HCT116 (cell line): Measurements from ENCODE around the gene PIPOX. TPM values are rescaled to one million over a fixed set of nuclear protein-coding genes. Genes with fewer than 3 reads are reported as not detected.

Experiments
- ATAC-seq: fragments of 200-7000 bp; cut with Tn5 transposase; 2 replicates; pipeline ENCODE4 v1.9.1; 2020; ENCODE audit warnings: mild to moderate bottlenecking, moderate library complexity
- BruUV-seq: library from RNA; stranded (reverse); fragments of 400-500 nt; replicated peaks from 2 replicates; lab custom pipeline; 2021; lab: Mats Ljungman, UMichigan
- CTCF ChIA-PET: fragments of 300-600 bp; sonication (Branson Sonifier 250); formaldehyde crosslinking; loops from one replicate; lab custom pipeline; 2021; ENCODE audit warnings: antibody characterized with exemption; lab: Charles Lee
- POLR2A ChIA-PET: fragments of 300-600, 350-600 bp; sonication (Branson Sonifier 250); formaldehyde crosslinking; loops from one replicate; lab custom pipeline; 2021; ENCODE audit warnings: antibody characterized with exemption; lab: Charles Lee
- RAD21 ChIA-PET, 2 experiments: fragments of 300-600 bp; sonication (Branson Sonifier 250); formaldehyde crosslinking; loops; one replicate each; lab custom pipeline; 2023; ENCODE audit warnings: low total read pairs in 2 of 2; ENCODE audit not compliant: uncharacterized antibody in 2 of 2, unreplicated experiment in 2 of 2, low non-redundant PET in 1 of 2; lab: Charles Lee
- DNase-seq: peaks from one replicate; pipeline ENCODE4 v3.0.0-alpha.2; 2010; ENCODE audit warnings: low read depth, low spot score
- H2AFZ ChIP-seq: fragments of 200-600 bp; shearing (Covaris generic), sonication (generic); 2 replicates; pipeline ENCODE4 v1.6.1; 2017; ENCODE audit warnings: low read depth, mixed run types, mixed read lengths, antibody characterized with exemption, low read length; ENCODE audit not compliant: poor library complexity, severe bottlenecking
- H3K27ac ChIP-seq: 2 replicates; pipeline ENCODE4 v1.5.1; 2012; ENCODE audit warnings: low read depth, low read length
- H3K27me3 ChIP-seq: fragments of 200-600 bp; sonication (generic); 2 replicates; pipeline ENCODE4 v1.6.1; 2016; ENCODE audit warnings: mixed run types, low read length, mixed read lengths; ENCODE audit not compliant: insufficient read depth
- H3K36me3 ChIP-seq, 2 experiments: fragments of 200-500 bp in 1 of 2; fragments of 200-600 bp in 1 of 2; sonication (Bioruptor generic) in 1 of 2; sonication (generic) in 1 of 2; 2 replicates each; pipeline versions ENCODE4 v1.5.1 to v1.6.1; 2014 to 2016; ENCODE audit warnings: low read length in 2 of 2, inconsistent platforms in 1 of 2, mixed read lengths in 1 of 2, mixed run types in 1 of 2; ENCODE audit not compliant: insufficient read depth in 2 of 2, control insufficient read depth in 1 of 2
- H3K4me1 ChIP-seq, 2 experiments: fragments of 200-600 bp in 1 of 2; sonication (generic) in 1 of 2; 2 replicates each; pipeline versions ENCODE4 v1.5.1 to v1.6.1; 2012 to 2017; ENCODE audit warnings: low read length in 2 of 2, inconsistent platforms in 1 of 2, mild to moderate bottlenecking in 1 of 2, mixed read lengths in 1 of 2, mixed run types in 1 of 2, moderate library complexity in 1 of 2; ENCODE audit not compliant: insufficient read depth in 2 of 2, control insufficient read depth in 1 of 2
- H3K4me2 ChIP-seq: fragments of 200-600 bp; sonication (generic); 2 replicates; pipeline ENCODE4 v1.6.1; 2017; ENCODE audit warnings: mixed run types, low read length, mixed read lengths
- H3K4me3 ChIP-seq, 2 experiments: fragments of 200-600 bp in 1 of 2; sonication (generic) in 1 of 2; replicated peaks in 1 of 2; 2 replicates each; pipeline ENCODE4 v1.5.1; 2011 to 2016; ENCODE audit warnings: low read length in 2 of 2, control low read depth in 1 of 2, low read depth in 1 of 2, mild to moderate bottlenecking in 1 of 2, mixed read lengths in 1 of 2, mixed run types in 1 of 2
- H3K79me2 ChIP-seq: fragments of 200-600 bp; sonication (generic); 2 replicates; pipeline ENCODE4 v1.6.1; 2017; ENCODE audit warnings: mild to moderate bottlenecking, mixed run types, low read length, moderate library complexity, mixed read lengths; ENCODE audit not compliant: insufficient read depth
- H3K9ac ChIP-seq: fragments of 200-600 bp; sonication (generic); 2 replicates; pipeline ENCODE4 v1.6.1; 2016; ENCODE audit warnings: low read length, mixed read lengths
- H3K9me2 ChIP-seq: fragments of 200-600 bp; sonication (generic), shearing (Covaris generic); 2 replicates; pipeline ENCODE4 v1.6.1; 2017; ENCODE audit warnings: mixed run types, mild to moderate bottlenecking, moderate library complexity; ENCODE audit not compliant: insufficient read depth
- H3K9me3 ChIP-seq, 2 experiments: fragments of 200-500 bp in 1 of 2; fragments of 200-600 bp in 1 of 2; sonication (Bioruptor generic) in 1 of 2; sonication (generic) in 1 of 2; 2 replicates each; pipeline ENCODE4 v1.6.1; 2014 to 2017; ENCODE audit warnings: low read length in 2 of 2, mixed read lengths in 2 of 2, inconsistent platforms in 1 of 2, low read depth in 1 of 2, mild to moderate bottlenecking in 1 of 2, mixed run types in 1 of 2, moderate library complexity in 1 of 2; ENCODE audit not compliant: control insufficient read depth in 1 of 2, insufficient read depth in 1 of 2
- H4K20me1 ChIP-seq: fragments of 200-600 bp; sonication (generic), shearing (Covaris generic); 2 replicates; pipeline ENCODE4 v1.6.1; 2017; ENCODE audit warnings: mixed run types, mild to moderate bottlenecking, moderate library complexity; ENCODE audit not compliant: insufficient read depth
- CBX3 ChIP-seq: IDR thresholded peaks from 2 replicates; pipeline ENCODE4 v1.6.1; 2012; ENCODE audit warnings: low read depth
- EZH2 ChIP-seq: fragments of 200-600 bp; sonication (generic); IDR thresholded peaks from 2 replicates; pipeline ENCODE4 v1.6.1; 2017; ENCODE audit warnings: antibody characterized with exemption, mixed run types
- EZH2phosphoT487 ChIP-seq: fragments of 200-600 bp; IDR thresholded peaks from 2 replicates; pipeline ENCODE4 v1.6.1; 2018; ENCODE audit warnings: antibody characterized with exemption, borderline replicate concordance
- FOSL1 ChIP-seq: IDR thresholded peaks from 2 replicates; pipeline ENCODE4 v1.6.1; 2012; ENCODE audit warnings: low read depth
- POLR2AphosphoS5 ChIP-seq: IDR thresholded peaks from 2 replicates; pipeline ENCODE4 v1.6.1; 2011; ENCODE audit warnings: mild to moderate bottlenecking, low read depth, low read length, moderate library complexity
- RAD21 ChIP-seq: IDR thresholded peaks from 2 replicates; pipeline ENCODE4 v1.6.1; 2012; ENCODE audit warnings: low read depth, mild to moderate bottlenecking
- SIN3A ChIP-seq: IDR thresholded peaks from 2 replicates; pipeline ENCODE4 v1.6.1; 2012; ENCODE audit warnings: low read depth
- TCF7L2 ChIP-seq: IDR thresholded peaks from 2 replicates; pipeline ENCODE4 v1.7.0; 2011; ENCODE audit warnings: borderline replicate concordance, inconsistent platforms; ENCODE audit not compliant: insufficient read depth, insufficient read length; ENCODE audit errors: extremely low read depth
- YY1 ChIP-seq: IDR thresholded peaks from 2 replicates; pipeline ENCODE4 v1.6.1; 2011; ENCODE audit warnings: low read length, low read depth, moderate library complexity, mild to moderate bottlenecking; ENCODE audit not compliant: insufficient replicate concordance; ENCODE audit errors: extremely low read depth
- intact Hi-C: fragments of 100-400 bp; cut with micrococcal nuclease; formaldehyde crosslinking; loops from 2 replicates; pipeline ENCODE4 v1.10.0; 2022
- total RNA-seq: library from RNA; stranded (reverse); gene quantifications from one replicate; pipeline ENCODE4 v1.2.1, GENCODE V29; 2021; ENCODE audit not compliant: unreplicated experiment
- TF ChIP-seq, protein P1 (sequence below): IDR thresholded peaks from 2 replicates; pipeline ENCODE4 v1.6.1; 2011; ENCODE audit warnings: mild to moderate bottlenecking, low read length, moderate library complexity; ENCODE audit not compliant: insufficient replicate concordance; ENCODE audit errors: extremely low read depth
- TF ChIP-seq, protein P2 (sequence below): IDR thresholded peaks from 2 replicates; pipeline ENCODE4 v1.6.1; 2012
- TF ChIP-seq, protein P3 (sequence below): IDR thresholded peaks from 2 replicates; pipeline ENCODE4 v1.6.1; 2012; ENCODE audit warnings: low read depth
- TF ChIP-seq, protein P4 (sequence below): IDR thresholded peaks from 2 replicates; pipeline ENCODE4 v1.6.1; 2012

Gene PIPOX
- total RNA-seq, 1 experiment from 2014 or later, result 1.8 TPM

DNA sequence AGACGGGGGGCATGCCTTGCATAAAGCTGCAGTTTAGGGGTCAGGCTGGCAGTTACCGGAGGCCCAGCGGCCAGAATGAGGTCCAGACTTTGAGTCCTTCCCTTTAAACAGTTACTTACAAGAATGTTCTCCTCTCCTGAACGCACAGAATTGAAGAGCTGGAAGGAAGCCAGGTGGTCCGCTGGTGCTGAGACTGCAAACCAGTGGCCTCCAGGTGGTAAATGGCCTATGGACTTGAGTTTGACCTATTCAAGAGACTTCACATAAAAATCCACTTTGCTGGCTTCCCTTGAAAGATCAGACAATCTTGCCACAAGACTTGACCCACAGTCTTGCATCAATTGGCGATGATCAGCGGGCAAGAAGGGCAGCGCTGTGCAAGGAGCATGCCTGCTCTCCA lies 22.4 kb upstream of the PIPOX start:
- Histone ChIP-seq H2AFZ (no peak overlapping the region), H3K79me2 (no peaks in the 10 kb centered on the region), H3K36me3 (no peaks in the 10 kb centered on the region), H3K9ac (no peak overlapping the region), H3K27ac (no peak overlapping the region), H4K20me1 (no peaks in the 10 kb centered on the region), H3K4me1 (no peaks in the 10 kb centered on the region), H3K4me3 (no peak overlapping the region), H3K4me2 (no peak overlapping the region), H3K9me3 (no peaks in the 10 kb centered on the region), H3K9me2 (no peaks in the 10 kb centered on the region), H3K27me3 (peaks cover 59% of the 10 kb centered on the region)
- intact Hi-C loops, result no loop called here
- TF ChIP-seq, protein P1, sequence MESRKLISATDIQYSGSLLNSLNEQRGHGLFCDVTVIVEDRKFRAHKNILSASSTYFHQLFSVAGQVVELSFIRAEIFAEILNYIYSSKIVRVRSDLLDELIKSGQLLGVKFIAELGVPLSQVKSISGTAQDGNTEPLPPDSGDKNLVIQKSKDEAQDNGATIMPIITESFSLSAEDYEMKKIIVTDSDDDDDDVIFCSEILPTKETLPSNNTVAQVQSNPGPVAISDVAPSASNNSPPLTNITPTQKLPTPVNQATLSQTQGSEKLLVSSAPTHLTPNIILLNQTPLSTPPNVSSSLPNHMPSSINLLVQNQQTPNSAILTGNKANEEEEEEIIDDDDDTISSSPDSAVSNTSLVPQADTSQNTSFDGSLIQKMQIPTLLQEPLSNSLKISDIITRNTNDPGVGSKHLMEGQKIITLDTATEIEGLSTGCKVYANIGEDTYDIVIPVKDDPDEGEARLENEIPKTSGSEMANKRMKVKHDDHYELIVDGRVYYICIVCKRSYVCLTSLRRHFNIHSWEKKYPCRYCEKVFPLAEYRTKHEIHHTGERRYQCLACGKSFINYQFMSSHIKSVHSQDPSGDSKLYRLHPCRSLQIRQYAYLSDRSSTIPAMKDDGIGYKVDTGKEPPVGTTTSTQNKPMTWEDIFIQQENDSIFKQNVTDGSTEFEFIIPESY, result no peak
- TF ChIP-seq, protein P2, sequence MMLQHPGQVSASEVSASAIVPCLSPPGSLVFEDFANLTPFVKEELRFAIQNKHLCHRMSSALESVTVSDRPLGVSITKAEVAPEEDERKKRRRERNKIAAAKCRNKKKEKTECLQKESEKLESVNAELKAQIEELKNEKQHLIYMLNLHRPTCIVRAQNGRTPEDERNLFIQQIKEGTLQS, result no peak
- no peak for TF ChIP-seq FOSL1
- ChIA-PET RAD21 (no interaction called here), POLR2A (no interaction called here), CTCF (no interaction called here)
- no TSS peak for BruUV-seq
- ATAC-seq (no peak), DNase-seq (no peak)

DNA sequence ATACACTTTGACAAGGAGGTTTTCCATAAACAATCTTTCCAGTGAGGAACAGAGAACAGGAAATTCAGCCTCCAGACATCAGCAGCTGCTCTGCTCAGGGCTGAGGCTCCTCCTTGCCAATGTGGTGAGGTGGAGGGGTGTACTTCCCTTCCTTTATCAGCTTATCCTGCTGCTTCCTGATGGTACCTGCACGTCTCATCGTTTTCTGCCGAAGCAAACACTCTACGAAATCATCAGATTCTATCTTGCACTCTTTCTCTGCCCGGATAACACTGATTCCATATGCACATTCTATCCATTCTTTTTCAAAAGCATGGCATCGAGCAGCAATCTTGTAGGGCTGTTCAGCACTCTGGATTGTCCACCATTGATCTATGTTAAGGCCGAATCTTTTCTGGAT lies 21.7 kb upstream of the PIPOX start:
- Histone ChIP-seq H3K4me2 (no peak overlapping the region), H3K9me3 (no peaks in the 10 kb centered on the region), H3K4me1 (no peaks in the 10 kb centered on the region), H3K9ac (no peak overlapping the region), H3K79me2 (no peaks in the 10 kb centered on the region), H2AFZ (no peak overlapping the region), H3K27me3 (peaks cover 60% of the 10 kb centered on the region), H4K20me1 (no peaks in the 10 kb centered on the region), H3K9me2 (no peaks in the 10 kb centered on the region), H3K36me3 (no peaks in the 10 kb centered on the region), H3K27ac (no peak overlapping the region), H3K4me3 (no peak overlapping the region)
- no peak for DNase-seq
- ChIA-PET CTCF (no interaction called here), RAD21 (no interaction called here), POLR2A (no interaction called here)
- intact Hi-C loops, result no loop called here
- ATAC-seq, result no peak
- no TSS peak for BruUV-seq
- TF ChIP-seq SIN3A, result no peak
- TF ChIP-seq TCF7L2, result no peak
- TF ChIP-seq, protein P2, result no peak
- no peak for TF ChIP-seq EZH2
- no peak for TF ChIP-seq EZH2phosphoT487
- TF ChIP-seq, protein P3, sequence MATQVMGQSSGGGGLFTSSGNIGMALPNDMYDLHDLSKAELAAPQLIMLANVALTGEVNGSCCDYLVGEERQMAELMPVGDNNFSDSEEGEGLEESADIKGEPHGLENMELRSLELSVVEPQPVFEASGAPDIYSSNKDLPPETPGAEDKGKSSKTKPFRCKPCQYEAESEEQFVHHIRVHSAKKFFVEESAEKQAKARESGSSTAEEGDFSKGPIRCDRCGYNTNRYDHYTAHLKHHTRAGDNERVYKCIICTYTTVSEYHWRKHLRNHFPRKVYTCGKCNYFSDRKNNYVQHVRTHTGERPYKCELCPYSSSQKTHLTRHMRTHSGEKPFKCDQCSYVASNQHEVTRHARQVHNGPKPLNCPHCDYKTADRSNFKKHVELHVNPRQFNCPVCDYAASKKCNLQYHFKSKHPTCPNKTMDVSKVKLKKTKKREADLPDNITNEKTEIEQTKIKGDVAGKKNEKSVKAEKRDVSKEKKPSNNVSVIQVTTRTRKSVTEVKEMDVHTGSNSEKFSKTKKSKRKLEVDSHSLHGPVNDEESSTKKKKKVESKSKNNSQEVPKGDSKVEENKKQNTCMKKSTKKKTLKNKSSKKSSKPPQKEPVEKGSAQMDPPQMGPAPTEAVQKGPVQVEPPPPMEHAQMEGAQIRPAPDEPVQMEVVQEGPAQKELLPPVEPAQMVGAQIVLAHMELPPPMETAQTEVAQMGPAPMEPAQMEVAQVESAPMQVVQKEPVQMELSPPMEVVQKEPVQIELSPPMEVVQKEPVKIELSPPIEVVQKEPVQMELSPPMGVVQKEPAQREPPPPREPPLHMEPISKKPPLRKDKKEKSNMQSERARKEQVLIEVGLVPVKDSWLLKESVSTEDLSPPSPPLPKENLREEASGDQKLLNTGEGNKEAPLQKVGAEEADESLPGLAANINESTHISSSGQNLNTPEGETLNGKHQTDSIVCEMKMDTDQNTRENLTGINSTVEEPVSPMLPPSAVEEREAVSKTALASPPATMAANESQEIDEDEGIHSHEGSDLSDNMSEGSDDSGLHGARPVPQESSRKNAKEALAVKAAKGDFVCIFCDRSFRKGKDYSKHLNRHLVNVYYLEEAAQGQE, result no peak
- TF ChIP-seq POLR2AphosphoS5, result no peak
- no peak for TF ChIP-seq FOSL1
- no peak for TF ChIP-seq YY1
- TF ChIP-seq RAD21, result no peak
- TF ChIP-seq CBX3, result no peak
- TF ChIP-seq, protein P4, sequence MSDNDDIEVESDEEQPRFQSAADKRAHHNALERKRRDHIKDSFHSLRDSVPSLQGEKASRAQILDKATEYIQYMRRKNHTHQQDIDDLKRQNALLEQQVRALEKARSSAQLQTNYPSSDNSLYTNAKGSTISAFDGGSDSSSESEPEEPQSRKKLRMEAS, result no peak
